Activated T-helper 2 cell treated with anti-CD3 and anti-CD28 coated beads, Interferon-gamma antibody, Interleukin-2, Interleukin-4, amounts not matched to agents 10 μg/mL and 5 μg/mL and 100 μg/mL, durations not matched to agents 14 hours and 24 hours and 36 hours (primary cell): ENCODE measurements around the gene OR51E2. TPM values are rescaled to one million over a fixed set of nuclear protein-coding genes. Genes with fewer than 3 reads are reported as not detected.

Experiments
- DNase-seq: peaks from one replicate; pipeline ENCODE4 v3.0.0; 2021; ENCODE audit warnings: low spot score
- H3K27ac Mint-ChIP-seq: one replicate; pipeline ENCODE4 v1.8.0; 2021; ENCODE audit warnings: mixed read lengths
- H3K27me3 Mint-ChIP-seq: one replicate; pipeline ENCODE4 v1.8.0; 2021; ENCODE audit warnings: low read depth, mixed read lengths
- H3K36me3 Mint-ChIP-seq: one replicate; pipeline ENCODE4 v1.8.0; 2021; ENCODE audit warnings: low read depth, mixed read lengths
- H3K4me1 Mint-ChIP-seq: one replicate; pipeline ENCODE4 v1.8.0; 2021; ENCODE audit warnings: low read depth, mixed read lengths
- H3K4me3 Mint-ChIP-seq: one replicate; pipeline ENCODE4 v1.8.0; 2021; ENCODE audit warnings: low read depth, mild to moderate bottlenecking, moderate library complexity, mixed read lengths
- H3K9me3 Mint-ChIP-seq: one replicate; pipeline ENCODE4 v1.8.0; 2021; ENCODE audit warnings: mixed read lengths
- intact Hi-C: fragments of 100-400 bp; cut with micrococcal nuclease; formaldehyde crosslinking; loops from one replicate; pipeline ENCODE4 v1.15.1; 2023
- total RNA-seq: library from RNA; stranded (reverse); gene quantifications from 2 replicates; pipeline ENCODE4 v1.2.3, GENCODE V29; 2022

Gene OR51E2
- total RNA-seq, 1 donor from 2014 or later: not detected

DNA sequence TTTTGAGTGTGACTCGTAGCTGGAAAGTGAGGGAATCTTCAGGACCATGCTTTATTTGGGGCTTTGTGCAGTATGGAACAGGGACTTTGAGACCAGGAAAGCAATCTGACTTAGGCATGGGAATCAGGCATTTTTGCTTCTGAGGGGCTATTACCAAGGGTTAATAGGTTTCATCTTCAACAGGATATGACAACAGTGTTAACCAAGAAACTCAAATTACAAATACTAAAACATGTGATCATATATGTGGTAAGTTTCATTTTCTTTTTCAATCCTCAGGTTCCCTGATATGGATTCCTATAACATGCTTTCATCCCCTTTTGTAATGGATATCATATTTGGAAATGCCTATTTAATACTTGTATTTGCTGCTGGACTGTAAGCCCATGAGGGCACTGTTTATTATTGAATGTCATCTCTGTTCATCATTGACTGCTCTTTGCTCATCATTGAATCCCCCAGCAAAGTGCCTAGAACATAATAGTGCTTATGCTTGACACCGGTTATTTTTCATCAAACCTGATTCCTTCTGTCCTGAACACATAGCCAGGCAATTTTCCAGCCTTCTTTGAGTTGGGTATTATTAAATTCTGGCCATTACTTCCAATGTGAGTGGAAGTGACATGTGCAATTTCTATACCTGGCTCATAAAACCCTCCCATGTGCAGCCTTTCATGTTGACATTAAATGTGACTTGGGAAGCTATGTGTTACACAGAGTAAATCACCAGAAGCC lies 42.9 kb downstream of the OR51E2 start:
- H3K27ac Mint-ChIP-seq: no peak overlapping the region
- intact Hi-C loops: no loop called here
- no peak overlapping the region for H3K4me3 Mint-ChIP-seq
- no peak for DNase-seq
- no peaks in the 10 kb centered on the region for H3K36me3 Mint-ChIP-seq
- peaks cover 4% of the 10 kb centered on the region for H3K4me1 Mint-ChIP-seq
- no peaks in the 10 kb centered on the region for H3K9me3 Mint-ChIP-seq
- no peaks in the 10 kb centered on the region for H3K27me3 Mint-ChIP-seq

GRCh38 chr11:4647766-4648165 lies 49.9 kb downstream of the OR51E2 start:
- Mint-ChIP-seq H3K27me3 (peaks cover 3% of the 10 kb centered on the region), H3K4me3 (no peak overlapping the region), H3K9me3 (no peaks in the 10 kb centered on the region), H3K36me3 (no peaks in the 10 kb centered on the region), H3K4me1 (no peaks in the 10 kb centered on the region), H3K27ac (no peak overlapping the region)
- intact Hi-C loops: no loop called here
- DNase-seq: no peak

GRCh38 chr11:4645974-4646373 lies 51.7 kb downstream of the OR51E2 start:
- DNase-seq: no peak
- Mint-ChIP-seq H3K27ac (no peak overlapping the region), H3K36me3 (no peaks in the 10 kb centered on the region), H3K4me3 (no peak overlapping the region), H3K27me3 (peaks cover 3% of the 10 kb centered on the region), H3K4me1 (no peaks in the 10 kb centered on the region), H3K9me3 (no peaks in the 10 kb centered on the region)
- intact Hi-C loops: no loop called here

- no peak for DNase-seq
- intact Hi-C loops: no loop called here
- Mint-ChIP-seq H3K4me3 (no peak overlapping the region), H3K27ac (no peak overlapping the region), H3K36me3 (no peaks in the 10 kb centered on the region), H3K27me3 (peaks cover 3% of the 10 kb centered on the region), H3K4me1 (no peaks in the 10 kb centered on the region), H3K9me3 (no peaks in the 10 kb centered on the region)
Measured at GRCh38 chr11:4644233-4644632, 53.4 kb downstream of the OR51E2 start.

GRCh38 chr11:4643682-4644081 lies 54.0 kb downstream of the OR51E2 start, which contains the start of gene OR51E1:
Gene OR51E1 (plus strand): TSS chr11:4643982. CDS start chr11:4652527, 8,545 bp downstream.
- Mint-ChIP-seq H3K9me3 (no peaks in the 10 kb centered on the region), H3K27ac (no peak within 1 kb of the TSS), H3K36me3 (no peaks in the 10 kb centered on the region), H3K4me1 (no peaks in the 10 kb centered on the region), H3K4me3 (no peak within 1 kb of the TSS), H3K27me3 (peaks cover 3% of the 10 kb centered on the region)
- no peak for DNase-seq
- intact Hi-C loops: no loop called here

DNA sequence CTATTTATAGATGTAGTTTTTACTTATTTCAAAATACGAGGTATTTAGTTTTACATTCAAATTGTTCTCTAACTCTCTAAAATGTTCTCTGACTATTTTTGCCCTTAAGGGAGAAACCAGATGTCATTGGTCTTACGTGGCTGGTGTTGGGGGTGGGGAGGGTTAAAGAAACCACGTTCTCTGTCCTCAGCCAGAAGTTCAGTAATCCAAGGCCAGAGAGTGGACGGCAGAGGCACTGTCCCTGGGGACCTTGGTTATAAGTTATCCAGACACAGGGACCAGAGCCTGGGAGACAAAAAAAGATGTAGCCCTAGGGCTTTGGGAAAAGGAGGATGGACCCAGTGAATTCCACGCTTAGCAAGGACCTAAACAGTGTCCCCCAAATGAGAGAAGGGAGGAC lies 54.6 kb downstream of the OR51E2 start:
- intact Hi-C loops: no loop called here
- no peak overlapping the region for H3K4me3 Mint-ChIP-seq
- no peaks in the 10 kb centered on the region for H3K9me3 Mint-ChIP-seq
- no peak overlapping the region for H3K27ac Mint-ChIP-seq
- H3K27me3 Mint-ChIP-seq: no peaks in the 10 kb centered on the region
- no peak for DNase-seq
- no peaks in the 10 kb centered on the region for H3K4me1 Mint-ChIP-seq
- H3K36me3 Mint-ChIP-seq: no peaks in the 10 kb centered on the region

GRCh38 chr11:4642043-4642442 lies 55.6 kb downstream of the OR51E2 start:
- DNase-seq: no peak
- no peak overlapping the region for H3K4me3 Mint-ChIP-seq

GRCh38 chr11:4641501-4641900 lies 56.2 kb downstream of the OR51E2 start:
- intact Hi-C loops: no loop called here
- no peak overlapping the region for H3K4me3 Mint-ChIP-seq

More at GRCh38 chr11:4642043-4642442, 55.6 kb downstream of the OR51E2 start:
- Mint-ChIP-seq H3K4me1 (no peaks in the 10 kb centered on the region), H3K36me3 (no peaks in the 10 kb centered on the region), H3K27me3 (no peaks in the 10 kb centered on the region), H3K9me3 (no peaks in the 10 kb centered on the region), H3K27ac (no peak overlapping the region)
- intact Hi-C loops: no loop called here

DNA sequence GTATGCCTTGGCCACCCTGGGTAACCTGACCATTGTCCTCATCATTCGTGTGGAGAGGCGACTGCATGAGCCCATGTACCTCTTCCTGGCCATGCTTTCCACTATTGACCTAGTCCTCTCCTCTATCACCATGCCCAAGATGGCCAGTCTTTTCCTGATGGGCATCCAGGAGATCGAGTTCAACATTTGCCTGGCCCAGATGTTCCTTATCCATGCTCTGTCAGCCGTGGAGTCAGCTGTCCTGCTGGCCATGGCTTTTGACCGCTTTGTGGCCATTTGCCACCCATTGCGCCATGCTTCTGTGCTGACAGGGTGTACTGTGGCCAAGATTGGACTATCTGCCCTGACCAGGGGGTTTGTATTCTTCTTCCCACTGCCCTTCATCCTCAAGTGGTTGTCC lies 57.7 kb downstream of the OR51E2 start:
- no peak for DNase-seq
- H3K36me3 Mint-ChIP-seq: no peaks in the 10 kb centered on the region
- no peaks in the 10 kb centered on the region for H3K27me3 Mint-ChIP-seq
- no peak overlapping the region for H3K4me3 Mint-ChIP-seq
- no peaks in the 10 kb centered on the region for H3K4me1 Mint-ChIP-seq
- intact Hi-C loops: loop anchor here (5.0 to 10.0 kb wide), 2 partner anchors 455 to 742 kb away; partner anchors contain the start of gene OR51M1
- H3K27ac Mint-ChIP-seq: no peak overlapping the region
- no peaks in the 10 kb centered on the region for H3K9me3 Mint-ChIP-seq

More at GRCh38 chr11:4641501-4641900, 56.2 kb downstream of the OR51E2 start:
- H3K27ac Mint-ChIP-seq: no peak overlapping the region
- no peaks in the 10 kb centered on the region for H3K27me3 Mint-ChIP-seq
- no peak for DNase-seq
- H3K36me3 Mint-ChIP-seq: no peaks in the 10 kb centered on the region
- no peaks in the 10 kb centered on the region for H3K9me3 Mint-ChIP-seq
- no peaks in the 10 kb centered on the region for H3K4me1 Mint-ChIP-seq

GRCh38 chr11:4637662-4638047 lies 60.0 kb downstream of the OR51E2 start:
- H3K4me3 Mint-ChIP-seq: no peak overlapping the region
- H3K9me3 Mint-ChIP-seq: no peaks in the 10 kb centered on the region
- no peaks in the 10 kb centered on the region for H3K4me1 Mint-ChIP-seq
- H3K27ac Mint-ChIP-seq: no peak overlapping the region
- intact Hi-C loops: loop anchor here (2.0 to 10.0 kb wide), 3 partner anchors 367 to 745 kb away; partner anchors contain the start of gene OR51M1
- H3K27me3 Mint-ChIP-seq: no peaks in the 10 kb centered on the region
- no peaks in the 10 kb centered on the region for H3K36me3 Mint-ChIP-seq
- no peak for DNase-seq

GRCh38 chr11:4636962-4637661 lies 60.5 kb downstream of the OR51E2 start, which contains the start of gene OR51D1:
Gene OR51D1 (plus strand): TSS chr11:4637477. CDS start chr11:4639791, 2,314 bp downstream.
- H3K36me3 Mint-ChIP-seq: no peaks in the 10 kb centered on the region
- no peak within 1 kb of the TSS for H3K4me3 Mint-ChIP-seq
- no peaks in the 10 kb centered on the region for H3K27me3 Mint-ChIP-seq
- DNase-seq: peak; percentile 48
- H3K27ac Mint-ChIP-seq: no peak within 1 kb of the TSS
- intact Hi-C loops: loop anchor here (2.0 to 10.0 kb wide), 3 partner anchors 368 to 745 kb away; partner anchors contain the start of gene OR51M1
- H3K4me1 Mint-ChIP-seq: no peaks in the 10 kb centered on the region
- H3K9me3 Mint-ChIP-seq: no peaks in the 10 kb centered on the region

DNA sequence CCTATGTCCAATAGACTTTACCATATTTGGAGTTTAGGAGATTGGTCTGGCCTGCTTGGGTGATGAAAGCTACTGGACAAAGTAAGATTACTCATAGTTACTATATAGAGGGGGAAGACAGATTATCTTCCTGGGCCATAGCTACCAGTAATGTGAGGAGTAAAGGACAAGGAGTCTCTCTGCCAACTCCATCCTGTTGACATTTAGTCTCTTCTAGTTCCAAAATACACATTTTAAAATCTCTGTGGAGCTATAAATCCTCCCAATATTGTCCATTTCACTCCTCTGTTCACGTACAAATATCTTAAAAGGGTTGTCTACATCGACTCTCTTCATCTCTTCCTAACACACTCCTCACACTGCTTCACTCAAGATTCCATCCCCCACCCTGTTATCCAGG lies 61.5 kb downstream of the OR51E2 start:
- intact Hi-C loops: loop anchor here (2.0 to 10.0 kb wide), 3 partner anchors 369 to 746 kb away; partner anchors contain the start of gene OR51M1
- Mint-ChIP-seq H3K27ac (no peak overlapping the region), H3K27me3 (peaks cover 1% of the 10 kb centered on the region), H3K4me1 (no peaks in the 10 kb centered on the region), H3K36me3 (no peaks in the 10 kb centered on the region), H3K4me3 (no peak overlapping the region), H3K9me3 (no peaks in the 10 kb centered on the region)
- DNase-seq: no peak
